Smooth muscle cell (in vitro differentiated cells): ENCODE data around the gene NIN. TPM values are rescaled to one million over a fixed set of nuclear protein-coding genes. Genes with fewer than 3 reads are reported as not detected.

Experiments used
- DNase-seq: peaks from one replicate; lab custom pipeline; 2025; ENCODE audit not compliant: unreplicated experiment; lab: John Stamatoyannopoulos, UW
- H2AFZ ChIP-seq: fragments of 200-600 bp; sonication (generic); 2 replicates; pipeline ENCODE4 v1.6.0; 2016; ENCODE audit warnings: antibody characterized with exemption, low read depth, mild to moderate bottlenecking
- H3F3A ChIP-seq: fragments of 200-600 bp; sonication (generic); 2 replicates; pipeline ENCODE4 v1.6.0; 2017; ENCODE audit warnings: antibody characterized with exemption, low read depth
- H3K27ac ChIP-seq: fragments of 200-600 bp; sonication (generic); 2 replicates; pipeline ENCODE4 v1.5.1; 2016; ENCODE audit warnings: low read depth, mild to moderate bottlenecking
- H3K27me3 ChIP-seq: fragments of 200-600 bp; sonication (generic); 2 replicates; pipeline ENCODE4 v1.6.1; 2016; ENCODE audit warnings: low read depth, mild to moderate bottlenecking
- H3K36me3 ChIP-seq: fragments of 200-600 bp; sonication (generic); 2 replicates; pipeline ENCODE4 v1.5.1; 2016; ENCODE audit warnings: low read depth
- H3K4me1 ChIP-seq: fragments of 200-600 bp; sonication (generic); 2 replicates; pipeline ENCODE4 v1.5.1; 2016; ENCODE audit warnings: low read depth
- H3K4me2 ChIP-seq: fragments of 200-600 bp; sonication (generic); 2 replicates; pipeline ENCODE4 v1.6.0; 2016; ENCODE audit warnings: mild to moderate bottlenecking
- H3K4me3 ChIP-seq: fragments of 200-600 bp; sonication (generic); 2 replicates; pipeline ENCODE4 v1.5.1; 2016; ENCODE audit warnings: mild to moderate bottlenecking
- H3K79me2 ChIP-seq: fragments of 200-600 bp; sonication (generic); 2 replicates; pipeline ENCODE4 v1.6.0; 2016; ENCODE audit warnings: low read depth, mild to moderate bottlenecking
- H3K9ac ChIP-seq: fragments of 200-600 bp; sonication (generic); 2 replicates; pipeline ENCODE4 v1.6.0; 2016; ENCODE audit warnings: low read depth
- H3K9me3 ChIP-seq: fragments of 200-600 bp; sonication (generic); replicated peaks from 2 replicates; pipeline ENCODE4 v1.5.1; 2016; ENCODE audit warnings: low read depth
- H4K20me1 ChIP-seq: fragments of 200-600 bp; sonication (generic); 2 replicates; pipeline ENCODE4 v1.6.0; 2016; ENCODE audit warnings: low read depth
- CTCF ChIP-seq: fragments of 200-600 bp; sonication (generic); IDR thresholded peaks from 2 replicates; pipeline ENCODE4 v1.5.1; 2017; ENCODE audit warnings: borderline replicate concordance, mild to moderate bottlenecking, antibody characterized with exemption; ENCODE audit not compliant: insufficient read depth, poor library complexity, severe bottlenecking
- WGBS: methylation state at CpG from one replicate; pipeline ENCODE4 v1.1.7; 2016; ENCODE audit warnings: low lambda C conversion rate; 5-methylcytosine and 5-hydroxymethylcytosine counted together
- polyA plus RNA-seq: library from polyadenylated mRNA; unstranded; fragments of >200 nt; fragmentation: Nextera tagmentation; extraction: Ambion mirVana; gene quantifications from 2 replicates; pipeline ENCODE4 v1.2.1, GENCODE V29; 2016
- total RNA-seq: library from RNA; depleted of rRNA; stranded (reverse); fragments of >200 nt; gene quantifications from 2 replicates; pipeline ENCODE4 v1.2.3, GENCODE V29; 2014

NIN gene
- total and polyA plus RNA-seq, 2 experiments from 2014 or later = 7.5 to 14.9 TPM

- 91% methylated on average over 16 of the region's 16 CpGs for WGBS
- H3K36me3 ChIP-seq = no peaks in the 10 kb centered on the region
- no peaks in the 10 kb centered on the region for H4K20me1 ChIP-seq
- H3K27me3 ChIP-seq = no peaks in the 10 kb centered on the region
- H3K4me1 ChIP-seq = peaks cover 28% of the 10 kb centered on the region
- DNase-seq = no peak
- no peaks in the 10 kb centered on the region for H3K9me3 ChIP-seq
- H2AFZ ChIP-seq = no peak overlapping the region
- no peak overlapping the region for H3K27ac ChIP-seq
- H3K9ac ChIP-seq = no peak overlapping the region
- H3K4me2 ChIP-seq = no peak overlapping the region
- H3F3A ChIP-seq = peaks cover 6% of the 10 kb centered on the region
- no peak overlapping the region for H3K4me3 ChIP-seq
- no peak for TF ChIP-seq CTCF
- H3K79me2 ChIP-seq = no peaks in the 10 kb centered on the region
Measured at GRCh38 chr14:50784683-50785456, 46.1 kb downstream of the NIN start.

- H3K79me2 ChIP-seq = no peaks in the 10 kb centered on the region
- H3K4me2 ChIP-seq = no peak overlapping the region
- H2AFZ ChIP-seq = no peak overlapping the region
- no peaks in the 10 kb centered on the region for H3K36me3 ChIP-seq
- no peak for TF ChIP-seq CTCF
- no peaks in the 10 kb centered on the region for H3K27me3 ChIP-seq
- no peaks in the 10 kb centered on the region for H3K9me3 ChIP-seq
- 96% methylated on average over 2 of the region's 2 CpGs for WGBS
- H4K20me1 ChIP-seq = no peaks in the 10 kb centered on the region
- H3K4me1 ChIP-seq = peaks cover 28% of the 10 kb centered on the region
- H3K4me3 ChIP-seq = no peak overlapping the region
- H3K27ac ChIP-seq = no peak overlapping the region
- no peak overlapping the region for H3K9ac ChIP-seq
- H3F3A ChIP-seq = no peaks in the 10 kb centered on the region
- DNase-seq = no peak
Measured at GRCh38 chr14:50783563-50783962, 47.4 kb downstream of the NIN start.

- no peaks in the 10 kb centered on the region for H4K20me1 ChIP-seq
- no peaks in the 10 kb centered on the region for H3K36me3 ChIP-seq
- 90% methylated on average over 4 of the region's 4 CpGs for WGBS
- H3F3A ChIP-seq = no peaks in the 10 kb centered on the region
- H3K4me3 ChIP-seq = no peak overlapping the region
- H3K79me2 ChIP-seq = no peaks in the 10 kb centered on the region
- no peaks in the 10 kb centered on the region for H3K27me3 ChIP-seq
- no peak overlapping the region for H3K9ac ChIP-seq
- no peak overlapping the region for H3K4me2 ChIP-seq
- peaks cover 13% of the 10 kb centered on the region for H3K4me1 ChIP-seq
- H3K9me3 ChIP-seq = no peaks in the 10 kb centered on the region
- H2AFZ ChIP-seq = no peak overlapping the region
- H3K27ac ChIP-seq = no peak overlapping the region
- DNase-seq = no peak
- no peak for TF ChIP-seq CTCF
Measured at GRCh38 chr14:50780393-50780792, 50.6 kb downstream of the NIN start.
